ENCODE results near the gene NLRP1. TPM values are rescaled to one million over a fixed set of nuclear protein-coding genes. Genes with fewer than 3 reads are reported as not detected.
A peak's percentile ranks its signal among the peaks of the same experiment; 100 is the strongest.

NLRP1 gene
- total RNA-seq, 1 donor, result 41.3 TPM

DNA sequence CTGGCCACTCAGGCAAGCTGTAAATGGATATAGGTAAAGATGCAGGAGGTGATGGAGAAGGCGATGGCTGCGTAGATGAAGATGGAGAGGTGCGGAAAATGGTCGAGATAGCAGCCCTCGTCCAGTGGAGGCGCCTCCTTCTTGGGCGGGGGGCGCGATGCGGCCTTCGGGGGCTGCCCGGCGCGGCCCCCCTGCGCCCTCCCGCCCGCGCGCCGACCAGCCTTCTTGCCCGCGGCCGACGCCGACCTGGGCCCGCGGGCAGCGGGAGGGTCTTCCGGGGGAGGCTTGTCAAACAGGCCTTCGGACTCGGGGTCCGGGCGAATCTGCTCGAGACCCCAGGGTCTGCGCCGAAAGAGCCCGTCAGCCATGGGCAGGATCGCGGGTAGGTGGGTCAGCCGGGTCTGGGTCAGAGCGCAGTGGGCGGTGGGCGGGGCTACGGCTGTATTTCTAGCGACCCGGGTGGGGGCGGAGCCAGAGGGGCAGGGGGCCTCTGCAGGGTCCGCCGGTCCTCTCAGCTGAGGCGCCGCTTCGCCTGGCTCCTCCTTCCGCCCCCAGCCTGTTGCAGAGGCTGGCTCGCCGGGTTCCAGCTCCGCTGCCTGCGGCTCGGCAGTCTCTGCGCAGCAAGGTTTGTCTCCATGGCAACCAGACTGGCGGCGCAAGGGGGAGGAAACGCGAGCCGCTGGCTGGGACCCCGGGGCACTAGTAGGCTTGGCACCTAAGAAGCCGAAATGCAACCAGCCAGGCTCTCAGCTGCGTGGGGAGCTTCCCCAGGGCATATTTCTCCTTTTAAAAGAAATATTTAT, 83.5 kb downstream of the NLRP1 start:
- TF ChIP-seq, protein P1, sequence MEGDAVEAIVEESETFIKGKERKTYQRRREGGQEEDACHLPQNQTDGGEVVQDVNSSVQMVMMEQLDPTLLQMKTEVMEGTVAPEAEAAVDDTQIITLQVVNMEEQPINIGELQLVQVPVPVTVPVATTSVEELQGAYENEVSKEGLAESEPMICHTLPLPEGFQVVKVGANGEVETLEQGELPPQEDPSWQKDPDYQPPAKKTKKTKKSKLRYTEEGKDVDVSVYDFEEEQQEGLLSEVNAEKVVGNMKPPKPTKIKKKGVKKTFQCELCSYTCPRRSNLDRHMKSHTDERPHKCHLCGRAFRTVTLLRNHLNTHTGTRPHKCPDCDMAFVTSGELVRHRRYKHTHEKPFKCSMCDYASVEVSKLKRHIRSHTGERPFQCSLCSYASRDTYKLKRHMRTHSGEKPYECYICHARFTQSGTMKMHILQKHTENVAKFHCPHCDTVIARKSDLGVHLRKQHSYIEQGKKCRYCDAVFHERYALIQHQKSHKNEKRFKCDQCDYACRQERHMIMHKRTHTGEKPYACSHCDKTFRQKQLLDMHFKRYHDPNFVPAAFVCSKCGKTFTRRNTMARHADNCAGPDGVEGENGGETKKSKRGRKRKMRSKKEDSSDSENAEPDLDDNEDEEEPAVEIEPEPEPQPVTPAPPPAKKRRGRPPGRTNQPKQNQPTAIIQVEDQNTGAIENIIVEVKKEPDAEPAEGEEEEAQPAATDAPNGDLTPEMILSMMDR (IDR thresholded peaks at IDR 0.05; ENCODE audit: extremely low read depth, low read depth, low read length), result no peak
- Histone ChIP-seq H3K27ac (ENCODE audit: low read depth, low read length) (peak overlapping the region; percentile 28), H3K79me2 (ENCODE audit: insufficient read depth, low read length) (no peaks in the 10 kb centered on the region)

GRCh38 chr17:5500247-5500588, 84.1 kb downstream of the NLRP1 start:
- no peak for DNase-seq (ENCODE audit: insufficient read length, low spot score, missing footprints)
- Histone ChIP-seq H3K36me3 (ENCODE audit: insufficient read depth, low read length) (no peaks in the 10 kb centered on the region), H3K4me1 (ENCODE audit: insufficient read depth, low read length) (peaks cover 18% of the 10 kb centered on the region), H3K27ac (ENCODE audit: low read depth, low read length) (peak overlapping the region; percentile 28), H3K79me2 (ENCODE audit: insufficient read depth, low read length) (no peaks in the 10 kb centered on the region), H4K20me1 (ENCODE audit: insufficient read depth, low read length) (no peaks in the 10 kb centered on the region), H2AFZ (ENCODE audit: low read length) (peak overlapping the region; percentile 82), H3K27me3 (ENCODE audit: insufficient read depth, low read length) (no peaks in the 10 kb centered on the region), H3K9me3 (ENCODE audit: low read depth, low read length) (no peaks in the 10 kb centered on the region), H3K4me3 (ENCODE audit: insufficient read depth, low read length) (peak overlapping the region; percentile 88), H3K4me2 (ENCODE audit: insufficient read depth, low read length) (peak overlapping the region; percentile 94)
- TF ChIP-seq, protein P1 (IDR thresholded peaks at IDR 0.05; ENCODE audit: extremely low read depth, low read depth, low read length), result no peak

More for the DNA sequence above, 83.5 kb downstream of the NLRP1 start:
- peak; percentile 98 for DNase-seq (ENCODE audit: insufficient read length, low spot score, missing footprints)
- Histone ChIP-seq H3K4me3 (ENCODE audit: insufficient read depth, low read length) (peak overlapping the region; percentile 88), H3K4me2 (ENCODE audit: insufficient read depth, low read length) (peak overlapping the region; percentile 94), H4K20me1 (ENCODE audit: insufficient read depth, low read length) (no peaks in the 10 kb centered on the region), H3K9me3 (ENCODE audit: low read depth, low read length) (no peaks in the 10 kb centered on the region), H2AFZ (ENCODE audit: low read length) (peak overlapping the region; percentile 82), H3K36me3 (ENCODE audit: insufficient read depth, low read length) (no peaks in the 10 kb centered on the region), H3K27me3 (ENCODE audit: insufficient read depth, low read length) (no peaks in the 10 kb centered on the region), H3K4me1 (ENCODE audit: insufficient read depth, low read length) (peaks cover 18% of the 10 kb centered on the region)

GRCh38 chr17:5499476-5500231, 84.7 kb downstream of the NLRP1 start:
- H3K4me2 ChIP-seq (ENCODE audit: insufficient read depth, low read length), result peak overlapping the region; percentile 94
- no peaks in the 10 kb centered on the region for H3K9me3 ChIP-seq (ENCODE audit: low read depth, low read length)
- peak; percentile 81 for DNase-seq (ENCODE audit: insufficient read length, low spot score, missing footprints)
- H4K20me1 ChIP-seq (ENCODE audit: insufficient read depth, low read length), result no peaks in the 10 kb centered on the region
- no peaks in the 10 kb centered on the region for H3K27me3 ChIP-seq (ENCODE audit: insufficient read depth, low read length)
- no peaks in the 10 kb centered on the region for H3K79me2 ChIP-seq (ENCODE audit: insufficient read depth, low read length)
- no peak overlapping the region for H3K27ac ChIP-seq (ENCODE audit: low read depth, low read length)
- peak overlapping the region; percentile 82 for H2AFZ ChIP-seq (ENCODE audit: low read length)
- H3K4me3 ChIP-seq (ENCODE audit: insufficient read depth, low read length), result peak overlapping the region; percentile 88
- H3K4me1 ChIP-seq (ENCODE audit: insufficient read depth, low read length), result peaks cover 18% of the 10 kb centered on the region
- H3K36me3 ChIP-seq (ENCODE audit: insufficient read depth, low read length), result no peaks in the 10 kb centered on the region
- TF ChIP-seq, protein P1 (IDR thresholded peaks at IDR 0.05; ENCODE audit: extremely low read depth, low read depth, low read length), result no peak

DNA sequence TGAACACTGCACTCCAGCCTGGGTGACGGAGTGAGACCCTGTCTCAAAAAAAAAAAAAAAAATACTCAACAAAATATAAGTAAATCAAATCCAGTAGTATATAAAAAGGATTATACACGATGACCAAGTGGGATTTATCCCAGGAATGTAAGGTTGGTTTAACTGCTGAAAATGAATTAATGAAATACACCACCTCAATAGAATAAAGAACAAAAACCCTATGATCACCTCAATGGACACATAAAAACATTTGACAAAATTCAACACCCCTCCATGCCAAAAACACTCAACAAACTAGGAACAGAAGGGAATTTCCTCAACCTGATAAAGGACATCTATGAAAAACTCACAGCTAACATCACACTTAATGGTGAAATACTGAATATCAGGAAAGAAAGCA, 91.3 kb downstream of the NLRP1 start:
- Histone ChIP-seq H2AFZ (ENCODE audit: low read length) (no peak overlapping the region), H3K27me3 (ENCODE audit: insufficient read depth, low read length) (no peaks in the 10 kb centered on the region), H3K79me2 (ENCODE audit: insufficient read depth, low read length) (peaks cover 11% of the 10 kb centered on the region), H3K9me3 (ENCODE audit: low read depth, low read length) (no peaks in the 10 kb centered on the region), H3K4me3 (ENCODE audit: insufficient read depth, low read length) (no peak overlapping the region), H4K20me1 (ENCODE audit: insufficient read depth, low read length) (no peaks in the 10 kb centered on the region), H3K27ac (ENCODE audit: low read depth, low read length) (no peak overlapping the region), H3K36me3 (ENCODE audit: insufficient read depth, low read length) (peaks cover 27% of the 10 kb centered on the region), H3K4me1 (ENCODE audit: insufficient read depth, low read length) (peaks cover 2% of the 10 kb centered on the region), H3K4me2 (ENCODE audit: insufficient read depth, low read length) (no peak overlapping the region)
- TF ChIP-seq, protein P1 (IDR thresholded peaks at IDR 0.05; ENCODE audit: extremely low read depth, low read depth, low read length), result no peak
- no peak for DNase-seq (ENCODE audit: insufficient read length, low spot score, missing footprints)

Data from osteoblast (primary cell).